PC-3 (cell line): ENCODE results near the gene ZNF778.

Source experiments
- CTCF ChIP-seq: fragments of 300-600 bp; sonication (generic); conservative IDR thresholded peaks from 2 replicates; pipeline ENCODE4 v1.5.1; 2017; ENCODE audit warnings: antibody characterized with exemption, low read depth, mild to moderate bottlenecking, low read length
- EZH2 ChIP-seq: fragments of 300-600 bp; sonication (generic); IDR thresholded peaks from one replicate; pipeline ENCODE4 v1.6.1; 2017; ENCODE audit warnings: antibody characterized with exemption, mild to moderate bottlenecking, low read length; ENCODE audit not compliant: unreplicated experiment
- EZH2phosphoT487 ChIP-seq: fragments of 300-600 bp; sonication (generic); IDR thresholded peaks from 2 replicates; pipeline ENCODE4 v1.6.1; 2018; ENCODE audit warnings: mild to moderate bottlenecking, antibody characterized with exemption, low read length, borderline replicate concordance

- no peak for TF ChIP-seq CTCF
- no peak for TF ChIP-seq EZH2
- no peak for TF ChIP-seq EZH2phosphoT487
These were observed 14.9 kb upstream of the ZNF778 start for GRCh38 chr16:89202422-89203215.
